HG03280 (cell line): ENCODE results near the gene RPS21.
"Not testable (repeated sequence)": the region's sequence is repeated elsewhere in the genome, so short reads cannot be mapped to it uniquely, and the experiment has no call there.

Source experiments
- ATAC-seq: cut with Tn5 transposase; IDR thresholded peaks from one replicate; pipeline ENCODE4 v1.9.1; 2021; ENCODE audit warnings: mild to moderate bottlenecking, moderate library complexity; ENCODE audit not compliant: unreplicated experiment

Gene RPS21

DNA sequence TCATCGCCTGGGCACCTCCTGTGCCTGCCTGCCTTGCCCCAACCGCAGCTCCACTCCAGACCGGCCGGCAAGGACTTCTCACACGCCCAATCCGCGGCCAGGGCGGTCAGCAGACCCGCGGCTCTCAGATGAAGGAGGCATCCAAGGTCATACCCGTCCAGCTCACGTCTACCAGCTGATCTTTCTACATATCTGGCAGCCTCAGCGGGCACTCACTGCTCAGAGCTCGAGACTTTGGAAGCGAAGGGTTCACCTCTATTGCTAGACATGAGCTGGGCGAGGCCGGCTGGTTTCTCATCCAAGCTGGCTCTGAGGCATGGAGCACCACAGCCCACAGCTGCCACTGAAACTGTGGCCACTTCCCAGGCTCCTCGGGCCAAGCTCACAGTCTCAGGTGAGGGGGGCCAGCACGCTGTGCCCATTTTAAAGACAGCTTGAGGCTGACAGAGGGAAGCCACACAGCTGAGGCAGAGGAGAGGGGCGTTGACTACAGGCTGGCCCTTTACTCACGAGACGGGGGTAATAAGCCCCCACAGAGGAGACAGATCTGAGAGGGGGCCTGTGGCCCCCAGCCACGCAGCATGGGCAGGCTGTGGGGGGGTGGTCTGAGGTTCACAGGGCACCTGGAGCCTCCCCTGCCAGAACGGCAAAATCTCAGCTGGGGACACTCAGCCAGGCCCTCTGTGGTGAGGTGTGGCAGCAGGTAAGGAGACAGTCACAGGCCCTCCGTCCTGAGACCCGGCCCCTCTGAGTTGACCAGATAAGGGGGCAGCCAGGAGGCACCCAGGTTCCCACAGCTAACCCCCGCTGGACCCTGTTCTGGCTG lies 21.8 kb upstream of the RPS21 start:
- ATAC-seq = no peak

DNA sequence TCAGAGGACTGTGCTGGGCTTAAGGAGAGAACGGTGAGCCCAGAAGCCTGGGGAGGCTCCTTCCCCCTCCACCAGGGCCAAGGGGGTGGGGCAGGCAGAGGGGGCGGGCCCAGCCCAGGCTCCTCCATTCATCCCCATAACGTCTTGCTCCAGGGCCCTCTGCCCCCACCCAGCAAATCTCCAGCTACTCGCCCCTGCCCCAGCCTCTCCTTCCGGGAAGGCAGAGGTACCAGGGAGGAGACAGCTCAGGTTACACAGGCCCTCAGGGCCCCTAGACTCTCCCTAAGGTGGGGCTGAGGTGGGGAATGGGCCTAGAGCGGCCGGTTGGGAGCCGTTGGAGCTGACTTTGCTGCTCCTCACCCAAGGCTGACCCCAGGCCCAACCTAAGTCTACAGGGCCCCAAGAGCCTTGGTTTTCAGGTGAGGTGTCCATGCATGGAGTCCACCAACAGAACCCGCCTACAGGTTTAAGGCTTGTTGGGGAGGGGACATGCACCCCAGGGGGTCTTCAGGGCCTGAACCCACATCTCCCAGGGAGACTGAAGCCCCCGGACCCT lies 21.0 kb upstream of the RPS21 start:
- no peak for ATAC-seq

DNA sequence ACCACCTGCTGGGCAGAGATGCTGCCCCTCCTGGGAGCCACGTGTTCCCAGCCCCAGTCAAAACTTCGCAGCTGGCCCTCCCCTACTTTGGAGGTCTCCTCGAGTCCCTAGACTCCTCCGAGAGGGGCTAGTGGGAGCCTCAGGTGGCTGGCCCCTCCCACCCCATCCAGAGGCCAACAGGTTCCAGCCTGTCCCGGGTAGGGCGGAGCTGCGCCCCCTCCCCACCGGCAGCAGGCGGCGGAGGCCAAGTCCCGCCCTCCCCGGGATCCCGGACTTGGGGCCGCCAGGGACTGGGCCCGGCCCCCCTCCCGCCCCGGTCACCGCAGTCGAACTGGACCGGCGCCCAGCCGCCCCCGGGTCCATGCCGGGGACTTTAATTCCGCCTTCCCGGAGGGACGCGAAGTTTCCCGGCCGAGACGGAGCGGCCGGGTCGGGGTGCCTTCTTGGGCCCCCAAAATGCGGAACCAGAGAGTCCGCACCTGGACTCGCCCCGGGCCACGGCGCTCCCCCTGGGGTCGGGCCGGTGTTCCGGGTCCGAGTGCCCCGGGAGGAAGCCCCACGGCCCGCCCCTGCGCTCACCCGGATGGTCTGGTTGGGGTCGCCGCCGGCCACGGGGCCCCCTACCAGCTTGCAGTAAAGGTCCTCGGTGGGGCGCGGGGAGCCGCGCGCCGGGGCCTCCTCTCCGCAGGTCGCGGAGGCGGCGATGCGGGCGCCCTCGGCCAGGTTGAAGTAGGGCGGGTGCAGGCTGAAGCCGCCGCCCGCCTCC lies 20.4 kb upstream of the RPS21 start:
- no peak for ATAC-seq

DNA sequence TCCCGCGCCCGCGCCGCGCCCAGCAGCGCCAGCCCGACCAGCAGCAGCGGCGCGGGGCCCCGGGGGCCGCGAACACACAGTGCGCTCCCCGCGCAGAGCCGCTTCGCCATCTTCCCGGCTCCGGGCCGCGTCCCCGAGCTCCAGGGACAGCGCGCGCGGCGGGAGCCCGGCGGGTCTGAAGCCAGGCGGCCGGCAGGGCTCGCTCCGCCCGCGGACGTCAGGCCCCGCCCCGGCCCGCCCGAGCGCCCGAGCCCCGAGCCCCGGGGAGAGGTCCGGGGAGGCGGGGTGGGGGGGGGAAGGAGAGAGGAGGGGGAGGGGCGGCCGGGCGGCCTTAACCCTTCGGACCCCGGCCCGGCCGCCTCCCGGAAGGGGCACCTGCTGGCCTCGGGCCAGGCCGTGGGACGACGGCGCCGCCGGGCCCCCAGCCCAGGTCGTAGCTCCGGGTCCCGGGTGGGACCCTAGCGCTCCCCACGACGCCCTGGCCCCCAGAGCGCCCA lies 19.7 kb upstream of the RPS21 start, which contains the start of gene LAMA5:
LAMA5 (minus strand) TSS at position 177 of the 497 bp plus-strand sequence; CDS start at position 110, 67 bp downstream.
- no peak for ATAC-seq

DNA sequence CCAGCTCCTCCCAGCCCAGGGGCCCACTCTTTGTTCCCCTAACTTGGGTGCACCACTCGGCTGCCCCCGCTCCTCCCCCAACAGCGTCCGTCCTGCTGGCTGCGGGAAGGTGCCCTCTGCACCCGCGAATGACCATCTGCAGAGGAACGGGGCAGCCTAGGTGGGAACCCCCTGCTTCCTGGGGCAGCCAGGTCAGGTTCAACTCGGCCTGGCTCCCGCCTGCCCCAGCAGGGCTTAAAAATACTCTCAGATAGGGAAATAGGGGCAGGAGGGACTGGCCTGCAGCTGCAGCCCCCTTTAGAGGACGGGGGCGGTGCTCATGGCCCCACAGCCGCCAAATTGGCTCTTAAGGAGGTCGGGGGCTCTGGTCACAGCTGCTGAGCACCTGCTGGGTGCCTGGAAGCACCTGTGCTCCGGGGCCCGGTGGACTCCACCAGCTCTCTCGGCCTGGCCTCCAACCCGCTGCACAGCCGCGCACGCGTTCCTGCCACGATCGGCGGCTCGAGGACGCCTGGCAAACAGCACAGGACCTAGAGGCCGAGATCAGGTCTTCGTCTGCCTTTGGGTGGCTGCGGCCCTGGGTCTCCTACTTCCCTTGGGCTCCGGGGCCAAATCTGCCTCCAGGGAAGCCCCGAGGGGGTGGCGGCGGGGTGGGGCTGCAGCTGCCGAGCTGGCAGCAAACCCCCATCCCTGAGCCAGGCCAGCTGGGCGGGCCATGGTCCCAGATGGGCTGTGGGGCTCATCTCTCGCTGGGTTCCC lies 19.1 kb upstream of the RPS21 start:
- no peak for ATAC-seq

DNA sequence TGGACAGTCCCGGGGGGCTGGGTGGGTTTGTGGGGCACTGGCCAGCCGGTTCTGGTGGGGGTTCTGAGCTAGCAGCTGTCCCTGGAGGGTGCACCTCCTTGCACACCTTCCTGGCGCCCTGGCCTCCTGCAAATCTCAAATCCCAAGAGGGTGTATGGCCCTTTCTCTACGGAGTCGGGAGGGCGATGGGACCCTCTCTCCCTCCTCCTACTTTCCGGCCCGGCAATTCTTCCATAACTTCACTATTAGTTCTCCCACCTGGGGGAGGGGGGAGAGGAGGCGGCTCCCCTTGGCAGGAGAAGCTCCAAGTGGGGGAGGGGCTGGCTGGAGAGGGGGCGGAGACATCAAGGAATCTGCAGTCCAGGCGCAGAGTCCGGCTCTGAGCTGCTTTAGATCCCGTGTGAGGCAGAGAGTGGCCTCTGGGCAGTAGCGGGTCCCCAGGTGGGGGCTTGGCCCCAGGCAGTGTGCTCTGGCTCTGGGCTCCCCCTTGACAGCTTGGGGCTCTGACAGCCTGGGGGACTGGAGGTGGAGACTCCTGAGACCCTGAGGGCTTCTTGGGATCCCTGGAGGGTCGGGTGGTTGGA lies 18.4 kb upstream of the RPS21 start:
- ATAC-seq = no peak

DNA sequence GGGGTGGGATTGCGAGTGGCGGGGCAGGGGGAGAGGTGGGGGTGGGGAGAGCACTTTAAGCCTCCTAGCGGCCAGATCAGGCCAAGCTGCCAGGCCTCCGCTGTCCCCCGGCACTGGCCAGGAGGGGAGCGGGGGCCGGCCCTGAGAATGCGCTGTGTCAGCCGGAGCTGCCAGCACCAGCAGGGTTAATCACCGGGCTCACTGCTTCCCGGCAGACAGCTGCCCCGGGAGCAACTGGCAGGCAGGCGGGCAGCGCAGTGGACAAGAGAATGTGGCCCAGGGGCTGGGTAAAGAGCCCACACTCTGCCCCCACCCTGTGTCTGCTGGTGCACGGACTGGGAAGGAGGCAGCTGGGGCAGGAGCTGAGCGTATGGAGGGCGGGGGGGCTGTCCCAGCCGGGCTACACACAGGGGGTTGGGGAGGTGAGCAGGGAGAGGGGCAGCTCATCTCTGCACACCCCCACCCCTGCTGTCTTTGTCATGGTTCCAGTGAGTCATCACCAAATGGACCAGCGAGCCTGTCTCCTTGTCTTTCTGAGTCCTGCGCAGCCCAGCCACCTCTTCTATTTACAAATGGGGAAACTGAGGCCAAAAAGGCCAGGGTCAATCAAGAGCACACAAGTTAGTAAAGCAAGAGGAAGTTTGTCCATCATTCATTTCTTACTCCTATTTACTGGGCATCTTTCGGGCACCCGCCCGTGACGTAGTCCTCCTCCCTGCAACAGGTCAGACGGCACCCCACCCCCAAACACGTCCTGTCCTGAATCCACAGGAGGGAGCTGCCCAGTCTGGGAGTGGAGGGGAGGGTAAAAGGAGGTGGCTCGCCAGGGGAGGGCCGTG lies 17.7 kb upstream of the RPS21 start:
- no peak for ATAC-seq

DNA sequence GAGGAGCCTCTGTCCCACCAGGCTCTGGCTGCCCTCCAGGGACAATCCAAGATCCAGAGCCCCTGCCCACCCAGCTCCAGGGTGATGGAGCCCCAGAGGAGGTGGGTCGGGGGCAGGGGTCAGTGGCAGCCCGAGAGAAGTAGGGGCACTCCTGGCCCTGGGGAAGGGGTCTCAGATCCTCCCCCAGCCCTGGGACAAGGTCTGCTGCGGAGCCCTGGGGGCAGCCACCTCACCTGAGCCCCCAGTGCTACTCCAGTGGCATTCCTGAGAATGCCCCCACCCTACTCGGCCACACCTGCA lies 17.1 kb upstream of the RPS21 start:
- no peak for ATAC-seq

DNA sequence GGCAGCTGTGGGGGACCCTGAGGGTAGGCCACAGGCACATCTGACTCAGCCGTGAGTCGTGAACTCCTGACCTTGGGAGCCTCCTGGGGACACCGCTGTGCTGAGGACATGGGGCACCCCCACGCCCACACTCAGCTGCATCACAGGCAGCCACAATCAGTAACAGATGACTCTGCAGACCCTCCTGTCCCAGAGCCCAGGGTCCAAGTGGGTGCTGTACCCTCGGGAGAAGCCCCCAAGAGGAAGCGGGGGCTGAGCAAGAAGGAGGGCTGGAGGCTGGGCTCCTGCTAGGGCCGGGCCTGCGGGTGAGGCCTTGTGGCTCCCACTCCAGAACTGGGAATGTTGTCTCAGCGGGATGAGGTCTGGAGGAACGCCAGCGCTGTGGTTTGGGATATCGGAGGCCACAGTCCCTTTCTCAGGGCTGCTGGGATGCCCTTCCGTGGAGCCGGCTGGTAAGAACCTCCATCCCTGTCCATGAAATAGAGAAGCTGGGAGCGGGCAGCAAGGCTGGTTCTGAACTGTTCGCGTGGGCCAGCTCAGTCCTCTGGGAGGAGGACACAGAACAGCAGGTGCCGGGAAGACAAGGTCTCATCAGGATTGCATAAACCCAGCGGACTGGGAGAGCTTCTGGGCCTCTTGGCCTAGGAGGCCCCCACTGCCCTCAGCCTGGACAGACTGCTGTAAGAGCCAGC lies 16.6 kb upstream of the RPS21 start:
- no peak for ATAC-seq

DNA sequence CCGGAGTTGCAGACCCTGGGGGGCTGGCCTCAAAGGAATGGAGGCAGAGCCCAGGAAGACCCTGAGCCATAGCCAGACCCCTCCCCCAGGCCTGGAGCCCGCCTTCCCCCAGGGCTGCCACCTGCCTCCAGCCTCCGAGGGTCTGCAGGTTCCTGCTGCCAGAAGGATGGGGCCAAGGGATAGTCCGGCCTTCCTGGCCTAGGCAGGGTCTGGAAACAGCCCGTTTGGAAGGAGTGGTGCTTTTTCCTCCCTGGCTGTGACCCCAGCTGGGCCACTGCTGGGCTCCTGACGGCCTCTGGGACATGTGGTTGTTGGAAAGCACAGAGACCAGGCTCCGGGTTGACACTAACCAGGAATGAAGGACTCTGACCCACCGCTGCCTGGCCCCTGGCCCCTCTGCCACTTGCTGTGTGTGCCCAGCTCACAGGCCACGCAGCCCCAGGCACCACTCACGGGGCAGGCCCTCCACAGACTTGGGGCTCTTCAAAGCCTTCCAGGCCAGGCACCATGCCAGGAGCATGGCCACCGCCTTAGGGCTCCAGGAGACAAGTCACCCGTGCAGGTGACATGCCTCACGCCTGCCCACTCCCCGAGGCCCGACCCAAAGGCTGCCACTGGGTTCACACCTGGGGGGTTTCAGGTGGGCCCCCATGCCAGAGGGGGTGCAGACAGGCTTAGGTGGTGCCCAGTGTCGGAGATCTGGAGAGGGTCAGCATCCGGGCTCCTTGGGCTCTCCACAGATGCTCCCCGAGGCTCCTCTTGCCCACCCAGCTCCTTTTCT lies 15.9 kb upstream of the RPS21 start:
- ATAC-seq = no peak

DNA sequence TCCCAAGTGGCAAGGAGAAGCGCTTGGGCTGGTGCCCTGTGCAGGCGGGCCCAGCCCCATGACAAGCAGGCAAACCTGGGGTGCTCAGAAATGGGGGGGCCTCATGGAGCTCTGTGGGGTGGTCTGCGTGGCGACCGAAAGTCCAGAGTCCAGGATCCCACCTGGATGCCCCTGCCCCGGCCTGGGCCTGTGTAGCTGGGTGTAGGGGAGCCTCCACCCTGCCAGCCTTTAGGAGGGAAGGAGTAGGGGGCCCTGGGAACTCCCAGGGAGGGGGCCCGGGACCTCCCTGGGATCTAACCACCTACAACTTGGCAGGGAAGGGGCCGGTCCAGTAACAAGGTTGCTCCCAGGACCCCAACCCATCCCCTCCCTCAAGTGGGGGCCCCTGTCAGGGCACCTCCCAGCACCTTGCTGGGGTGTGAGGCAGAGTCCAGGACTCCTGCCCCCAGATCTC lies 15.3 kb upstream of the RPS21 start:
- ATAC-seq = no peak

DNA sequence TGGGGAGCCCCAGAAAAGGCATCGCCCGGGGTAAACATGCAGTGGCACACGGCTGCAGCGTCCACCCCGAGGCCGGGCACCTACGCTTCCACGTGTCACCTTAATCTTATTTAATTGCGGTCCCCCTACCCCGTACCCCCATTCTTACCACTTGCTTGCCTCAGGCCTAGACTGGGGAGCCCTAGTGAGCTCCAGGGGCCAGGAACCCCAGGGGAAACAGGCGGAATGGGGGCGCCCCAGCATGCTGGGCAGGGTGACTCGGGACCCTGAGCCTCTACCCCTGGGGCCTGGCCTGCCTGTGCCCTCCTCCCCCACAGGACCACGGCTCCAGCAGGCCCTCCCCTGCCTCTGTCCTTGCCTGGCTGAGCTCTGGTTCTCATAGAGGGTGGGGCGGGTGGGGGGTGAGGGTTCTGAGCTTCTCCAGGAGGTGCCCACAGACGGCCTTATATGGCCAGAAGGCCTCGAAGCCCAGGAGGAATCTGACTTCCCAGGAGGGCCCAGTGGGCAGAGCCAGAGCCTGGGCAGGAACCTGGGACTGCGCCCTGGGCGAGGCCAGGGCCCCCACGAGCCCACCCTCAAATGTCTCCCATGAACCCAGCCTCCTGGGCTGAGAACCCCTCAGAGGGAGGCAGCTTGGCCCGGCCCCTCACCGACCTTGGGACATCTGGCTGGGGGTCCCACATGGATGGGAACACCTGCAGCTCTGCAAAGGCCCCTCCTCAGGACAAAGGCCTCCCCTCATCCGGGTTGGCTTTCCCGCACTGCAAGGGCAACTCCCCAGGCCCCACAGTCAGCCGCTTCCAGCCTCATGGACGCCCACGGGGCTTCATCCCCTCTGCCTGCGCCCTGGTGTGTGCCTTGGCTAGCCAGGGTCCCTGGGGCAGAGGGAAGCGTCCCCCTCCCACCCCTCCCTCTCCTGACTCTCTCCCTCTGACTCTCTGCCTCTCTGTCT lies 14.6 kb upstream of the RPS21 start:
- ATAC-seq = no peak

DNA sequence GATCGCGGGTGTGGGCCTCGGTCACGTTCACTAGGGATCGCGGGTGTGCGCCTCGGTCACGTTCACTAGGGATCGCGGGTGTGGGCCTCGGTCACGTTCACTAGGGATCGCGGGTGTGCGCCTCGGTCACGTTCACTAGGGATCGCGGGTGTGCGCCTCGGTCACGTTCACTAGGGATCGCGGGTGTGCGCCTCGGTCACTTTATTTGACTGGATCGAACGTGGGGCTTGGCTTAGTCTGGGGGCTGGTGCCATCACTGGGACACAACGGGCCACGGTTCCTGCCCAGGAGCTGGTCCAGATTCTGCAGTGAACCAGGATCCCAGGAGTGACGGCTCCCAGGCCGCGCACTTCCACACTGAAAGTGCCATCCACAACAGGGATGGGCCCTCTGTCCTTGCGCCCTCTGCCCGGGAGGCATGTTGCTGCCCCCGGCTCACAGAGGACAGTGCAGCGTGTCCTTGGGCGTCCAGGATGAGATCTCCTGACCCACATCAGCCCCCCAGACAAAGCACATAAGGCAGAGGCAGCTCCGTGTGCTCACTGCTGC lies 13.2 kb upstream of the RPS21 start:
- ATAC-seq = not testable (repeated sequence)

DNA sequence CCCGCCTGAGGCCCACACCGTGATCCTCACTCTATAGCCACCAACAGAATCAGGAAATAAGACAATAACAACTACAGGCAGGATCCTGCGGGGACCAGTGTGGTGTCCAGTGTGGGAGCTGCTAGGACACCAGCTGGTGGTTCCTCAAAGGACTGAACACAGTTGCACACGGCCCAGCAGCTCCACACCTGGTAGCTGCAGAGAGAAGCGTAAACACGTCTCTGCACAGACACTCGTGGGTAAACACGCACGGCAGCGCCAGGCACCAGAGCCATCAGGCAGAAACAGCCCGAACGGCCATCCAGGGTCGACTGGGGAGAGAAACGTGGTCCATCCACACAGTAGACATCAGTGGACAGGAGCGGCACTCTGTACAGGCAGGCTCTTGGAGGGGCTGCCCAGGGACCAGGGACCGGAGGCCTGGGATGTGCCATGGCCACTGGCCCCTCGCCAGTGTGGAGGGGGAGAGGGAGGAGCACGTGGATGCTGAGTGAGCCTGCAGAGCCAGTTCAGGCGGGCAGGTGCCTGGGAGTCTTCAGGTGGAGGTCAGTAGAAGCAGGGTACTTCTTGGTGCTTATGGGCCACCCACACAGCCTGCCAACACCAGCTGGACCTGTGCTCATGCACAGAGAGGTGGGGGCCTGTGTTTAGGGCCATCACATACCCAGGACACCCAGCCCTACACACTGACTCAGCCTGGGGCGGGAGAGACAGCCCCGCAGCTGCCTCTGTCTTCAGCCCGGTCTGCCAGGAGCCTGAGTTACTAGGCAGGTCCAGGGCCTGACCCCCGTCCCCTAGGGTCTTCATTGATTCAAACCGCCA lies 12.4 kb upstream of the RPS21 start:
- ATAC-seq = no peak

DNA sequence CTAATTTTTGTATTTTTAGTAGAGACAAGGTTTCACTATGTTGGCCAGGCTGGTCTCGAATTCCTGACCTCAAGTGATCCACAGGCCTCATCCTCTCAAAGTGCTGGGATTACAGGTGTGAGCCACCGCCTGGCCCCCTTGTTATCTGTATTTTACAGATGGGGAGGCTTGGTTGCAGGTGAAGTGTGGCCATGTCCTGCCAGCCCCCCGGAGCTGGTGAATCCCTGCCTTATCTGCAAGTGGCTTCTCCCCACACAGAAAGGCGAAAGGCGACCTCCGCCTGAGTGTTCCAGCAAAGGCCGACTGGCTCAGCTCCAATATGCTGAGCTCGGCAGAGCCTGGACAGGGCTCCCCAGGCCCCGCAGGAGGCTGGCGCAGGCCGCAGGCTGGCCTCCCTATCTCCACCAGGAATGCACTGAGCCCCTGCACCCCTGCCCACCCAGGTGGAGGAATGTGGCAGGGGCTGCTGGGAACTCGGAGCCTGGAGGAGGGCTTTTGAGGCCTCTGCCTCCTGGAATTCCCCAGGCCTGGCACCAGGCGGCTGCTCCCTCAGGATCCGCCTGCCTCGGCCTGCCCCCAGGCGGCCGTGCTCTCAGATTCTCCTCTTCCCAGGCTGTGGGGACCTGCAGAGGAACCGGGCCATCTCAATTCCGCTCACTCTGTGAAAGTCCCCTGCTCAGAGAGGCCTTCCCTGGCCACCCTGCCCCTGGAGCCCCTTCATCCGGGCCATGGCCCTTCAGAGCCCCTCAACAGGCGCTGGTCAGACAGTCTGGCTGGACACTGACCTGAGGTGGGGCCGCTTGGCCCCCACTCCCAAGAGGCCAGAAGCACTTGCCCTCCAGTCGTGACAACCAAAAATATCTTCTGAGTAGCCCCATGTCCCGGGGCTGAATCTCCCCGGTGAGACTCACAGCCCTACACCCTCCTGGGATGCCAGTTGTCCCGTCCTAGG lies 10.5 kb upstream of the RPS21 start:
- no peak for ATAC-seq
